ENCODE measurements around the gene ITPKC.
"Not testable (repeated sequence)": the region's sequence is repeated elsewhere in the genome, so short reads cannot be mapped to it uniquely, and the experiment has no call there.

ITPKC gene

DNA sequence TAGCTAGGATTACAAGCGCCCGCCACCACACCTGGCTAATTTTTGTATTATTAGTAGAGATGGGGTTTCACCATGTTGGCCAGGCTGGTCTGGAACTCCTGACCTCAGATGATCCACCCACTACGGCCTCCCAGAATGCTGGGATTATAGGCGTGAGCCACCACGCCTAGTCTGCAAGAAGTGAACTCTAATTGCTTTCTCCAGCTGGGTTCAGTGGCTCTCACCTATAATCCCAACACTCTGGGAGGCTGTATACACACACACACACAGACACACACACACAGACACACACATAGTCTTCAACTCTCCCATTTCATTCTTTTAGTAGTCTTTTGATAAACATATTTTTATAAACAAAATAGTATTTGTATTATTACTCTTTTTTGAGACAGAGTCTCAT is 13.2 kb downstream of the ITPKC start:
- H3K9me3 Mint-ChIP-seq, H3K4me3 Mint-ChIP-seq: not testable (repeated sequence)

DNA sequence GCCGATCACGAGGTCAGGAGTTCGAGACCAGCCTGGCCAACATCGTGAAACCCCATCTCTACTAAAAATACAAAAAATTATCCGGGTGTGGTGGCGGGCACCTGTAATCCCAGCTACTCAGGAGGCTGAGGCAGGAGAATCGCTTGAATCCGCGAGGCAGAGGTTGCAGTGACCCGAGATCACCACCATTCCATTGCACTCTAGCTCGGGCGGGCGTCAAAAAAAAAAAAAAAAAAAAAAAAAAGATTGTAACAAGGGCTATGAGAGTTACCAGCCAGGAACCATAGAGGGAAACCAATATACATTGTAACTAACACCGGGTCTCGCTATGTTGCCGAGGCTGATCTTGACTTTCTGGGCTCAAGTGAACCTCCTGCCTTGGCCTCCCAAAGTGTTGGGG is 15.4 kb downstream of the ITPKC start:
- not testable (repeated sequence) for H3K9me3 Mint-ChIP-seq; H3K4me1 Mint-ChIP-seq (ENCODE audit: low read depth in 2 of 2); H3K4me3 Mint-ChIP-seq; H3K27me3 Mint-ChIP-seq; ATAC-seq (replicated peaks); H3K27ac Mint-ChIP-seq; DNase-seq
- peaks cover 41% of the 10 kb centered on the region for H3K36me3 Mint-ChIP-seq (ENCODE audit: insufficient read depth)

More for the DNA sequence above, 13.2 kb downstream of the ITPKC start:
- not testable (repeated sequence) for ATAC-seq (replicated peaks); DNase-seq; H3K27me3 Mint-ChIP-seq; H3K27ac Mint-ChIP-seq; H3K4me1 Mint-ChIP-seq (ENCODE audit: low read depth in 2 of 2)
- H3K36me3 Mint-ChIP-seq (ENCODE audit: insufficient read depth) = peaks cover 45% of the 10 kb centered on the region

DNA sequence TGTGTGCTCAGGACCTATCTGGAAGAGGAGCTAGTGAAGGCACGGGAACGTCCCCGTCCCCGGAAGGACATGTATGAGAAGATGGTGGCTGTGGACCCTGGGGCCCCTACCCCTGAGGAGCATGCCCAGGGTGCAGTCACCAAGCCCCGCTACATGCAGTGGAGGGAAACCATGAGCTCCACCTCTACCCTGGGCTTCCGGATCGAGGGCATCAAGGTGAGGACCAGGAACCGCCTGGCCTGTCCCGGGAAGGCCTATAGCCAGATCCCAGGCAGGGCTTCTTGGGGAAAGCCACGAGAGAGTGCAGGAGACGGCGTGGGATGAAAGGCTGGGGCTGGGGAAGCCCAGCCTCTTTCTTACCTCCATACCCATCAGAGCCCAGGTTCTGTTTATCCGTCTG is 16.2 kb downstream of the ITPKC start:
- DNase-seq (no peak), ATAC-seq (replicated peaks) (no peak)
- Mint-ChIP-seq H3K4me3 (no peak overlapping the region), H3K4me1 (ENCODE audit: low read depth in 2 of 2) (no peaks in the 10 kb centered on the region), H3K27me3 (no peaks in the 10 kb centered on the region), H3K9me3 (no peaks in the 10 kb centered on the region), H3K27ac (peak overlapping the region in 1 of 2 donors; percentile 52), H3K36me3 (ENCODE audit: insufficient read depth) (peaks cover 44% of the 10 kb centered on the region)

DNA sequence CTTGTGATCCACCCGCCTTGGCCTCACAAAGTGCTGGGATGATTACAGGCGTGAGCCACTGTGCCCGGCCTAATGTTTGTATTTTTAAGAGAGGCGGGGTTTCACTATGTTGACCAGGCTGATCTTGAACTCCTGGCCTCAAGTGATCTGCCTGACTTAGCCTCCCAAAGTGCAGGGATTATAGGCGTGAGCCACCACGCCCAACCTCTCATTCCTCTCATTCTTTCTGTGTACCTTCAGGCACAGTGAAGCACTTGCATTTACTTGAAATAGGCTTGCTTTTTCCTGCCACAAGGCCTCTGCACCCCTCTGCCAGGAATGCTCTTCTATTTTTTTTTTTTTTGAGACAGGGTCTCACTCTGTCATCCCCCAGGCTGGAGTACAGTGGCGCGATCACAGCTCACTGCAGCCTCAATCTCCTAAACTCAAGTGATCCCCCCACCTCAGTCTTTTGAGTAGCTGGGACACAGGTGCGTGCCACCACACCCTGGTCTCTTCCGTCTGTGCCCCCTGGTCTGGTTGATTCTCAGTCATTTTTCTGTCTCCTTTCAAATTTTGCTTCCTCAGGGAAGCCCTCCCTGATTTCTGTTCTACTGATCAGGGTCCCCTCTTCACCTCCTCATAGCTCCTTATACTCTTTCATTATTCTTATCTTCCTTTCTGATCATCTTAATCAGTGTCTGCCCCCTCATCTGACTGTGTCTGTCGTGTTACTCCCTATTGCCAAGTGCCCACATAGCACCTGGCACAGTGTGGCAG is 18.3 kb downstream of the ITPKC start:
- Mint-ChIP-seq H3K9me3 (no peaks in the 10 kb centered on the region), H3K27me3 (no peaks in the 10 kb centered on the region)

DNA sequence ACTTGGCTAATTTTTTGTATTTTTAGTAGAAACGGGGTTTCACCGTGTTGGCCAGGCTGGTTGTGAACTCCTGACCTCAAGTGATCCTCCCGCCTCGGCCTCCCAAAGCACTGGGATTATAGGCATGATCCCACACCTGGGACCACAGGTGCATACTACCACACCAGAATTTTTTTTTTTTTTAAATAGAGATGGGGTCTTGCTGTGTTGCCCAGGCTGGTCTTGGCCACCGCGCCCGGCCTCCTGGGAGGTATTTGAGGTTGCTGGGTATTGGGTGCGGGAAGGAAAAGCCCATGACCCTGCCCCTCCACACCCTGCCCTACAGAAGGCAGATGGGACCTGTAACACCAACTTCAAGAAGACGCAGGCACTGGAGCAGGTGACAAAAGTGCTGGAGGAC is 19.7 kb downstream of the ITPKC start:
- Mint-ChIP-seq H3K4me1 (ENCODE audit: low read depth in 2 of 2) (no peaks in the 10 kb centered on the region), H3K27me3 (no peaks in the 10 kb centered on the region), H3K36me3 (ENCODE audit: insufficient read depth) (peaks cover 35% of the 10 kb centered on the region), H3K27ac (no peak overlapping the region), H3K4me3 (no peak overlapping the region), H3K9me3 (no peaks in the 10 kb centered on the region)
- no peak for ATAC-seq (replicated peaks)
- no peak for DNase-seq

More for the DNA sequence above, 18.3 kb downstream of the ITPKC start:
- Mint-ChIP-seq H3K27ac (peak overlapping the region in 1 of 2 donors; percentile 20), H3K4me1 (ENCODE audit: low read depth in 2 of 2) (no peaks in the 10 kb centered on the region), H3K36me3 (ENCODE audit: insufficient read depth) (peaks cover 41% of the 10 kb centered on the region), H3K4me3 (no peak overlapping the region)
- ATAC-seq (replicated peaks) (no peak), DNase-seq (no peak)

DNA sequence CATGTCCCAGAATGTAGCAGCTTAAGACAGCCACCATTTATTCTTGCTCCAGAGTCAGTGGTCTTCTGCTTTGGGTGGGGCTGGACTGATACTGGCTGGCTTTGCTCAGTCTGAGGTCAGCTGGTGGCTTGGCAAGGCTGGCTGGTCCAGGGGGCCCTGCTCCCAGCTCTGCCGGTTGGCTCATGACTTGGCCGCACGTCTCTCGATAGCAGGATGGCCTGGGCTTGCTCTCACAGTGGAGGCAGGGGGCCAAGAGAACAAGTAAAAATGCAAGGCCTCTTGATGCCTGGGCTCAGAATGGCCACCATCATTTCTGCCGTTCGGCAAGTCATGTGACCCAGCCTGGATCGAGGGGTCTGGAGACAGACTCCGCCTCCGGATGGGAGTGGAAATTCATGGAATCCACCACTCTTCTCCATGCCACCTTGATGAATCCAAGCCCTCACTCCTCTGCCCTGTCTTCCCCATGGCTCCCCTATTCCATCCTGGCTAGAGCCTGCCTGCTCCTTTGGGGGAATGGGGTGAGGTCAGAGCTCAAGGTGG is 20.3 kb downstream of the ITPKC start:
- peaks cover 30% of the 10 kb centered on the region for H3K36me3 Mint-ChIP-seq (ENCODE audit: insufficient read depth)
- no peaks in the 10 kb centered on the region for H3K4me1 Mint-ChIP-seq (ENCODE audit: low read depth in 2 of 2)
- ATAC-seq (replicated peaks) (no peak), DNase-seq (no peak)
- no peaks in the 10 kb centered on the region for H3K9me3 Mint-ChIP-seq
- H3K27ac Mint-ChIP-seq = no peak overlapping the region
- H3K27me3 Mint-ChIP-seq = no peaks in the 10 kb centered on the region
- no peak overlapping the region for H3K4me3 Mint-ChIP-seq

DNA sequence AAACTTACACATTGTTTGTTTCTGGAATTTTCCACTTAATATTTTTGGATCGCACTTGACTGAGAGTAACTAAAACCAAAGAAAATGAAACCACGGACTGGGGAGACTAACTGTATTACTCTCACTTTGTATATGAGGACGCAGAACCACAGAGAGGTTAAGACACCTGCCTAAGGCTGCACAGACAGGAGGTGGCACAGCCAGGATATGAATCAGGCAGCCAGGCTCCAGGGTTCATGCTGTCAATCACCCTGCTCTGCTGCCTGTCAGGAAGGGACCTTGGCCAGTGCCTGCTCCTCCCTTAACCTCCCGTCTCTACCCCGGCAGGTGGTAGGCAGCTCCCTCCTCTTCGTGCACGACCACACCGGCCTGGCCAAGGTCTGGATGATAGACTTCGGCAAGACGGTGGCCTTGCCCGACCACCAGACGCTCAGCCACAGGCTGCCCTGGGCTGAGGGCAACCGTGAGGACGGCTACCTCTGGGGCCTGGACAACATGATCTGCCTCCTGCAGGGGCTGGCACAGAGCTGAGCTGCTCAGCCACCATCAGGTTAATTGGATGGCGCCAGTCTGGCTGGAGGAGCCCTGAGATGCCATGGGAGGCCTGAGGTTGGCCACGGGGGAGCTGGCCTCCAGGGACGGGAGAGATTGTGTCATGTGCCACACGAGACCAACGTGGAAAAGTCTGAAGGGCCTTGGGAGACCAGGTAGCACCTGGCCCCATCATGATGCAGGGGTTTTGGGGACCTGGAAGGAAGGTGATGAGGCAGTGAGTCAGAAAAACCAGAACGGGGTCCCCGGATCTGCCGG is 22.3 kb downstream of the ITPKC start:
- no peaks in the 10 kb centered on the region for H3K27me3 Mint-ChIP-seq
- no peak overlapping the region for H3K27ac Mint-ChIP-seq
- DNase-seq (no peak), ATAC-seq (replicated peaks) (no peak)
- H3K36me3 Mint-ChIP-seq (ENCODE audit: insufficient read depth) = peaks cover 18% of the 10 kb centered on the region
- no peaks in the 10 kb centered on the region for H3K9me3 Mint-ChIP-seq
- H3K4me1 Mint-ChIP-seq (ENCODE audit: low read depth in 2 of 2) = no peaks in the 10 kb centered on the region
- no peak overlapping the region for H3K4me3 Mint-ChIP-seq

DNA sequence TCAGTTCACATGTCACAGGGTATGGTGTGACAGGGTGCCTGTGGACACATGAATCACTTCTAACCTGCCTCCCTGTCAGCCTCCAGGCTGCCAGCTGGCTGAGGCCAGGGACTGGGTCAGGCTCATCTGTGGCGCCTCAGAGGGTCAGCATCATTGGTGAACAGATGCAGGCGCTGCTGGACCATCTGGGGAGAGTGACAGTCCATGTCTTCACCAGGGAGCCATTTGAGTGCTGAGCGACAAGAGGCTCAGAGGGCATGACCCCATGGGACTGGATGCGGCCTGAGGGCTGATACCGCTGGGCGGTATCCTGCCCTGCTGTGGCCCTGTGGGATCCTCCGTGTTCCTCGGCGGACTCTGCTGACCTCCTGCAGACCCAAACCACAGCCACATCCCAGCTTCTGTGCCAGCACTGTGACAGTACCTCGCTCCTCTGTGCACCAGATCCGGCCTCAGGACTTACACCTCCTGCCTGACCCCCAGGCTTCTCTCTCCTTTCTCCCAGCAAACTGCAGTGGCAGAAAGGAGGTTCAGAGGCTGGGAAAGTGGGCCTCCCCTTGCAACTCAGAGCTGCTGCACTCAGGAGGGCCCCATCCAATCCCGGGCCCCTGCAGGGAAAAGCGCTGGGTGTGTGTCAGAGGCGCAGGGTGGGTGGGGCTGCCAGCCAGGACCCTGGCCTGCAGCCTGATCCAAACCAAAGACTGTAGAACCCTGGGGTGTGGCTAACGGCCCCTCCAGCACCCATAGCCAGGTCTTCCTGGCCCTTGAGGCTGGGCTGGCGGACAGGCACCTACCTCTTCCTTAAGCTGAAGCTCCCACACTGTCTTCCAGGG is 23.2 kb downstream of the ITPKC start:
- Mint-ChIP-seq H3K27ac (peak overlapping the region in 1 of 2 donors; percentile 69), H3K4me3 (no peak overlapping the region), H3K27me3 (no peaks in the 10 kb centered on the region), H3K9me3 (no peaks in the 10 kb centered on the region), H3K4me1 (ENCODE audit: low read depth in 2 of 2) (no peaks in the 10 kb centered on the region), H3K36me3 (ENCODE audit: insufficient read depth) (peaks cover 11% of the 10 kb centered on the region)
- no peak for ATAC-seq (replicated peaks)
- no peak for DNase-seq

DNA sequence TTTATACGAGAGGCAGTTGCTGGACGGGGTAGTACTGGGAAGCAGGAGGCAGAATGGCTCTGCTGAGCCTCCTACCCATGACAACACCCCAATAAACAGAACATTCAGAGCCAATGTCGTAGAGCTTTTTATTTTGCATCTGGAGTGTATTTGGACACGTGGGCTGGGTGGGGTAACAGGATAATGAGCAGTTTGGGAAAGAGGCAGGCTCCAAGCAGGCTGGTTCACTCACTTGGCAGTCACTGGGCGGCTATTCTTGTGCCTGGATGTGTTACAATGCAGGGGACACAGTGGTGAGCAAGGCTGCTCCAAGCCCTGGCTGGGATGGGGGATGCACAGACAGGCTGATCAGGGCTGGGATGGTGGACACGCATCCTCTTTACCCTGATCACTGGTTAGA is 23.8 kb downstream of the ITPKC start:
- Mint-ChIP-seq H3K4me3 (no peak overlapping the region), H3K4me1 (ENCODE audit: low read depth in 2 of 2) (no peaks in the 10 kb centered on the region), H3K27ac (peak overlapping the region in 1 of 2 donors; percentile 69), H3K27me3 (no peaks in the 10 kb centered on the region), H3K36me3 (ENCODE audit: insufficient read depth) (peaks cover 9% of the 10 kb centered on the region), H3K9me3 (no peaks in the 10 kb centered on the region)
- ATAC-seq (replicated peaks) (no peak), DNase-seq (no peak)

DNA sequence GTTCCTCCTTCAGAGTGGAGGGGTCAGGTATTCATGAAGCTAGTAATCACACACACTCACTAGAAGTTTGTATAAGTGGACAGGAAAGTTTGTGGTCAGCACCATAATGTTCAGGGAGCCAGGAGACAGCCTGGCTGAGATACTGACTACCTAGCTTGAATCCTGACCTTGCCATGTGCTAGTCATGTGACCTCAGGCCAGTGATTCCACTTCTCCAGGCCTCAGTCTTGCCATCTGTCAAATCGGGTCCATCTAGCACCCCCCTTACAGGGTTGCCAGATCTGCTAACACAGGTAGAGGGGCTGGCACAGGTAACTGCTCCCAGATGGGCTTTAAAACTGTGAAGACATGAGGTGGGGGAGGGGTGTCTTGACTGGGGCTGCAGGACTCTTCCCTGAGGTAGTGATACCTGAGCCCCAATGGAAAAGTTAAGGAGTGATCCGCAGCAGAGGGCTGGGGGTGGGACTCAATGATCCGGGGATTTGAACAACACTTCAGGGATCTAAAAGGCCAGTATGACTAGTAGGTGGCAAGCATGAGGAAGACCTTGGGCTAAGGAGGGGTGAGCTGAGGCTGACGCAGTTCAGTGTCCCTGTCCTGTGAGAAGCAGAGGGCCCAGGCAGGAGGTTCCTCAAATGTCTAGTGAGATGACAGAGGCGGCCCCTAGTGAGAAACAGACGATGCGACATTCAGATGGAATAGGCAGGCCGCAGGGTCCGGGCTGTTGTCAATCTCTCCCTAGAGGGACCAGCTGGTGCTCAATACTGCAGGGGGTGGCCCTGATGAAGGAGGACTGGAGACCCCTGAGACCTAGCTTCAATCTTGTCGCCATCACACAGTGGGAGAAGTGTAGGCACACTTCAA is 24.8 kb downstream of the ITPKC start:
- H3K4me3 Mint-ChIP-seq = no peak overlapping the region
- no peaks in the 10 kb centered on the region for H3K4me1 Mint-ChIP-seq (ENCODE audit: low read depth in 2 of 2)
- peaks cover 9% of the 10 kb centered on the region for H3K36me3 Mint-ChIP-seq (ENCODE audit: insufficient read depth)
- no peak for ATAC-seq (replicated peaks)
- H3K27me3 Mint-ChIP-seq = no peaks in the 10 kb centered on the region
- H3K9me3 Mint-ChIP-seq = no peaks in the 10 kb centered on the region
- DNase-seq = no peak
- peak overlapping the region in 1 of 2 donors; percentile 59 for H3K27ac Mint-ChIP-seq

DNA sequence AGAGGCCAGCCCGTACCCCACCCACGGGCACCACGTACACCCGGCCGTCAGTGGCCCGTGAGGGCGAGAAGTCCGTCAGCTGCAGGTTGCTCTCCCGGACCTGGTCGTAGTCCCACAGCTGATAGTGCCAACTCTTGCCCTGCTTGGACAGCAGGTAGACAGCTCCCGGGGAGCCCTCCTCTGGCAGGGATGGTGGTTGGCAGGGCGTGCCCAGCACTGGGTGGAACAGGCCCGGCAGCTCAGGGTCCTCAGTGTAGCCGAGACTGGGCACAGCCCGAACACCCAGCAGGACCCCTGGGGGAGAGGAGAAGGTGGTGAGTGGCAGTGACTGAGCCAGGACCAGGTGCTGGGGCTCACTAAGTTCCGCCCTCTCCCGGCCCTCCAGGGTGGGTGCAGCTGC is 25.6 kb downstream of the ITPKC start:
- ATAC-seq (replicated peaks) (no peak), DNase-seq (no peak)
- peak overlapping the region in 1 of 2 donors; percentile 59 for H3K27ac Mint-ChIP-seq
- no peak overlapping the region for H3K4me3 Mint-ChIP-seq
- no peaks in the 10 kb centered on the region for H3K27me3 Mint-ChIP-seq
- H3K36me3 Mint-ChIP-seq (ENCODE audit: insufficient read depth) = peaks cover 8% of the 10 kb centered on the region
- H3K9me3 Mint-ChIP-seq = no peaks in the 10 kb centered on the region
- no peaks in the 10 kb centered on the region for H3K4me1 Mint-ChIP-seq (ENCODE audit: low read depth in 2 of 2)

DNA sequence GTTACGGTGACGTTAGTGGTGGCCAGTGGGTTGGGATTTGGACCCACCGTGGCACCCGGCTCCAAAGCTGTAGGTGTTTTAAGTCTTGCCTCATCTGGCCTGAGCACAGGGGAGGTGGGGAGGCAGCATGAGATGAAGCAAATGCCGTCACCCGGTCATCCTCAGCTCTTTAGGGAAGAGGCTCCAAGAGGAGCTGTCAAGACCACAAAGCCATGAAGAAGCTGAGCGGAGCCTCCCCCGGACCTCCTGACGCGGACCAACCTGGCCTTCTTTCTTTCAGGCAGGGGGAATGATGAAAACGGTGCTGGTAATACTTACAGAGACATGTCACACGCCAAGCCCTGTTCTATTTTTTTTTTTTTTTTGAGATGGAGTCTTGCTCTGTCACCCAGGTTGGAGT is 26.0 kb downstream of the ITPKC start:
- no peaks in the 10 kb centered on the region for H3K4me1 Mint-ChIP-seq (ENCODE audit: low read depth in 2 of 2)
- no peak for DNase-seq
- H3K27ac Mint-ChIP-seq = no peak overlapping the region
- no peak overlapping the region for H3K4me3 Mint-ChIP-seq
- H3K9me3 Mint-ChIP-seq = no peaks in the 10 kb centered on the region
- peaks cover 7% of the 10 kb centered on the region for H3K36me3 Mint-ChIP-seq (ENCODE audit: insufficient read depth)
- H3K27me3 Mint-ChIP-seq = no peaks in the 10 kb centered on the region
- ATAC-seq (replicated peaks) = no peak

All from effector memory CD8-positive, alpha-beta T cell (primary cell).